ENCODE measurements around the gene PECR. TPM values are rescaled to one million over a fixed set of nuclear protein-coding genes. Genes with fewer than 3 reads are reported as not detected.

Gene PECR
- total and polyA plus RNA-seq, 9 of the 15 experiments (the other 6 are each of a cell fraction or from before 2014, with no cell fraction given): 1.1 to 10.3 (median 8.2) TPM

- TF ChIP-seq ZMIZ1 (IDR thresholded peaks at IDR 0.05; ENCODE audit: low read depth in 2 of 2, low read length in 2 of 2) (no peak), HDAC1 (IDR thresholded peaks at IDR 0.05) (0 out of 4 replicates have a peak, but pooled peaks of 1 of the 2 experiments have one; percentile 24), ESRRA (IDR thresholded peaks at IDR 0.05; ENCODE audit: borderline replicate concordance, low read depth) (0 out of 2 replicates have a peak, but pooled peaks have one; percentile 20), ZBTB40 (IDR thresholded peaks at IDR 0.05) (no peak), ZBTB40 (CRISPR knock-in tag; IDR thresholded peaks at IDR 0.05) (no peak), RCOR1 (IDR thresholded peaks at IDR 0.05; ENCODE audit: borderline replicate concordance in 1 of 2, low read depth in 2 of 2, low read length in 2 of 2) (0 out of 4 replicates have a peak, but pooled peaks of 1 of the 2 experiments have one; percentile 19), ZNF778 (CRISPR knock-in tag; IDR thresholded peaks at IDR 0.05) (no peak), HNRNPUL1 (IDR thresholded peaks at IDR 0.05; ENCODE audit: low read length) (no peak), SREBF2 (CRISPR knock-in tag; IDR thresholded peaks at IDR 0.05) (no peak), MNT (conservative IDR thresholded peaks at IDR 0.05) (peak; percentile 68 to 80; a peak in 2 of 4 replicates), JUN (IDR thresholded peaks at IDR 0.05; ENCODE audit: borderline replicate concordance, low read depth, low read length) (no peak), JUN (CRISPR knock-in tag; IDR thresholded peaks at IDR 0.05; ENCODE audit: borderline replicate concordance) (no peak)
Observed at GRCh38 chr2:216114714-216115531, 33.3 kb upstream of the PECR start (continued).
